Tongue (tissue), 2 donors: ENCODE results near the gene MID1. TPM values are rescaled to one million over a fixed set of nuclear protein-coding genes. Genes with fewer than 3 reads are reported as not detected.

ENCODE experiments used
- DNase-seq: peaks from one replicate; pipeline ENCODE4 v3.0.0-alpha.2; 2015
- total RNA-seq: library from RNA; depleted of rRNA; stranded (reverse); fragments of >200 nt; gene quantifications from one replicate; pipeline ENCODE4 v1.2.3, GENCODE V29; 2014

Gene MID1, protein sequence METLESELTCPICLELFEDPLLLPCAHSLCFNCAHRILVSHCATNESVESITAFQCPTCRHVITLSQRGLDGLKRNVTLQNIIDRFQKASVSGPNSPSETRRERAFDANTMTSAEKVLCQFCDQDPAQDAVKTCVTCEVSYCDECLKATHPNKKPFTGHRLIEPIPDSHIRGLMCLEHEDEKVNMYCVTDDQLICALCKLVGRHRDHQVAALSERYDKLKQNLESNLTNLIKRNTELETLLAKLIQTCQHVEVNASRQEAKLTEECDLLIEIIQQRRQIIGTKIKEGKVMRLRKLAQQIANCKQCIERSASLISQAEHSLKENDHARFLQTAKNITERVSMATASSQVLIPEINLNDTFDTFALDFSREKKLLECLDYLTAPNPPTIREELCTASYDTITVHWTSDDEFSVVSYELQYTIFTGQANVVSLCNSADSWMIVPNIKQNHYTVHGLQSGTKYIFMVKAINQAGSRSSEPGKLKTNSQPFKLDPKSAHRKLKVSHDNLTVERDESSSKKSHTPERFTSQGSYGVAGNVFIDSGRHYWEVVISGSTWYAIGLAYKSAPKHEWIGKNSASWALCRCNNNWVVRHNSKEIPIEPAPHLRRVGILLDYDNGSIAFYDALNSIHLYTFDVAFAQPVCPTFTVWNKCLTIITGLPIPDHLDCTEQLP
- total RNA-seq = 23.5 TPM

- peak; percentile 93 for DNase-seq
Measured at GRCh38 chrX:10620121-10620699, at the start of gene MID1. MID1 (minus strand) TSS chrX:10620585; CDS start chrX:10567547, 53,038 bp downstream.

DNA sequence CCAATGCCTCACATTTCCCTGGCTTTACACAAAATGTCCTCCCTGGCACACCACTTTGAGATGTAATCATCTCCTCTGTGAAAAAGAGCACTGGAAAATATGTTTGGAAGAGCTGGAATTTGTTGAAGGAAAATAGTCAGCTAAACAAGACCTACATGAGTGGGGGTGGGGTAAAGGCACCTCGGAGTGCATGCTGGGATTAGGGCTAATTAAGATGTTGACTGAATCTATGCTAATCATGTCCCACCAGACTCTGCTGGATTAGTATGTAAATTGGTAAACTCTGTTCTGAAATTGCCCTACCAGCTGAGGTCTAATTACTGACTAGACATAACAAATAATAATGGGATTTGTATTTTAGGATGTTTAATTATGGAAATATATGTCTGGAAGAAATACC is 46.8 kb upstream of the MID1 start:
- DNase-seq = no peak

GRCh38 chrX:10666102-10666501 is 45.7 kb upstream of the MID1 start:
- DNase-seq = no peak

- no peak for DNase-seq
Measured at GRCh38 chrX:10665681-10666080, 45.3 kb upstream of the MID1 start.

DNA sequence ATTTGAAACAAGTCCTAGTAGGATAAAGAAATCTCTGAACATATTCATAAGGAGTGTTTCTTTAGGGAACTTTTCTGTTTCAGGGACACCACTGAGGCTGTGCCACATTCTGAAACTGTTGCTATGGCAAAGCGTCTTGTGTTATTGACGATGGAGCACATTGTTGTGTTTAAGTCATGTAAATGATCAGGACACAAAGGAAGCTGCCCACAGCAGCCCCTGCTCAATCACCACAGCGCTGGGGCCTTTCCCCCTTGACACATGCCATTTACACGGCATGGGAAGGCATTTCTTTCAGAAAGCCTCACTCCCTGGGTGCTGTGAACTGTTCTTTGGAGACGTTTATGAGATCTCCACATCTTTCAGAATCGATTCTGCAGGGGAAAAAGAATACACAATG is 39.8 kb upstream of the MID1 start:
- no peak for DNase-seq

GRCh38 chrX:10656214-10656613 is 35.8 kb upstream of the MID1 start:
- DNase-seq = no peak

- DNase-seq = no peak
Measured at GRCh38 chrX:10654960-10655359, 34.6 kb upstream of the MID1 start.

- no peak for DNase-seq
Measured at GRCh38 chrX:10653302-10653701, 32.9 kb upstream of the MID1 start.

DNA sequence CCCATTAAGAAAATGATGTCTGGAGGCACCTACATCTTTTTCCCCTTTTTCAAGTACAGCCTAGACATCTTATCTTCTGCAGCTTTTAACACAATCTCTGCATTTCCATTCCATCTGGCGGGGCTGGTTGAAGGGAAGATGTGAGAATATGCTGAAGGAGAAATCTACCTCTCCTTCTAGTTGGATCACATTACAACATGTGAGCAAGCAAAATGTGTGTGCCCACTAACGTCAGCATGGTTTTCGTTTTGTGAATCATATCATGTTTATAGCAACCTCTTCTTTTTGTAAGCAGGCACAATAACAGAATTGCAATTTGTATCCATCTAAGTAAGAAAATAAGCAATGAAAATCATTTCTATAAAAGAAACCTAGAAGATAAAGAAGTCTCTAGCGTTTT is 28.9 kb upstream of the MID1 start:
- DNase-seq = no peak

DNA sequence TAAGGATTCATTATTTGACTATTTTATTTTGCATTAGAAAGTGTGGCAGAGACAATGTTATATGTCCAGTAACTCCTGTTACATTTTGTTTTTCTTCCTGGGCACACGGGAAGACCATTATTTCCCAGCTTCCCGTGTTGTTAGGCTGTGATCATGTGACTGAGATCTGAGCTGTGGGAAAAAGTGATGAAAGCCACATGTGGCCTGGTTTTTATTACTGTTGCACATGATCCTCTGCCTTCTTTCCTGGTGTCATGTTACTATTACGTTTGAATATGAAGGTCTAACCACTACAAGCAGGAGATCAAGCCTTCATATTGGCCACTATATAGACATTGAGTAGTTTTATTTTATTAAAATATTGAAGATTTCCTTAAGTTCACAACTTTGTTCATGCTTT is 28.2 kb upstream of the MID1 start:
- DNase-seq = peak; percentile 41

DNA sequence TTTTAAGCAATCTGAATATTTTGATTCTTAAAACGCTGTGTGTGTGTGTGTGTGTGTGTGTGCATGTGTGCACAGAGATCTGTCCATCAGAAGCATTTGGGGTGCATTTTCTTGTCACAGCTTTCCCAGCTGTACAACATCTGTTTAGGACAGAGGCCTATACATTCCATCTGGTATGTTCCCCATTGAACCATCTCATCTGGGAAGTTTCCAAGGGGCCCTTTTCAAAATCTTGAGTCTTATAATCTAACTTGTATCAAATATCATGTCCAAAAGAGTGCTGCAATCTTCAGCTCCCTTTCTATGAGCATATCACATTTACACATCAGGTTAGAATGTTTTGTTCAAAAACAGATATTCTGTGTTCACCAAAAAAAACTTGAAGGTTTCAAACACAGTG is 16.5 kb upstream of the MID1 start:
- peak; percentile 16 for DNase-seq

DNA sequence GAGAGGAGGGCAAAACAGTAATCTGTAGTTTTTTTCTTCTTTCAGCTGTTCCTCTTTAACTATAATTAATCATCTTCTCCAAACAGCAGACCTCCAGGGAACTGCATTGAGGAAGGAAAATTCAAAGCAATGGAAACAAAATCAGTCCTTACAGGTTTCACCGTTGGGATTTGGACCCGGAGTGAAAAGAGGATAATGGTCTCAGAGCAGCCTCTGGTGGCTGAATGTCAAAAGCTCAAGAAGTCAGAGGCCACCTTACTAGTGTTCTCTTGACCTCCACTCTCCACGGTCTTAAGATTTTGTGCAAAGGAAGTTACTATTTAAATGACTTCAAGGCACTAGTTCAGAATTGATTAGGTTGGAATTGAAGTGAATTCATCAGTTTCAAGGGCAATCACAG is 16.0 kb upstream of the MID1 start:
- DNase-seq = peak; percentile 75

DNA sequence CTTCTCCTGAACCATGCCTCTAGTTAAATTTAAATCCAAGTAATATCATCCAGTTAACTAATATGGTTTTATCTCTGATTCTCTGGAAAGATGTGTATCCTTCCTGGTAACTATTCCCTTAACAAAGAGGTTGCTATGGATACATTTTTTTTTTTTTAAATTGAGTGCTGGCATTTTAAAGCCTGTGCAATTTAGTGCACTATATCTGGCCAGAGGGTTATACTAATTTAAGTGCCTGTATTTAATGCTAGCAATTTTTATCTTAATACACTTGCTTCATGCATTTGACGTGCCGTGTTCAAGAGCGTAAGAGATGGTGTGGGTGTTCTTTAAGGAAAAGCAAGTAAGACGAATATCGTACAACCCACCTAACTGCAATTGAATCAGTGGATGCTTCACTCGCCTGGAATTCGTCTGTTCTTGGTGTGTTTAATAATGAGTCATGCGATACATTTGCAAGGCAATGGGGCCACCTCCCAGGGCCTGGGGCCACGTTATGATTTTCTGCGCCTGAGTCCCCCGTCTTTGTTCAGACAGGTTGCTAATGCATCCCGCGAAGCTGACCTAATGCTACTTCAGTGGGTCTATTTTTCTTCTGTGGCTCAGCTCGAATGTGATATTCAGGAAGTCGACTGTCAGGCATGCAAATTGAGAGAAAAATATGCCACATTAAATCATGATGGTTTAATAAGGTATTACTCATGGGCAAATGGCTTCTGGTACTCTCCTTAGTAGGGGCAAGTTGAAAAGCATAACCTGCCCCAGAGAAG is 14.2 kb upstream of the MID1 start:
- no peak for DNase-seq

DNA sequence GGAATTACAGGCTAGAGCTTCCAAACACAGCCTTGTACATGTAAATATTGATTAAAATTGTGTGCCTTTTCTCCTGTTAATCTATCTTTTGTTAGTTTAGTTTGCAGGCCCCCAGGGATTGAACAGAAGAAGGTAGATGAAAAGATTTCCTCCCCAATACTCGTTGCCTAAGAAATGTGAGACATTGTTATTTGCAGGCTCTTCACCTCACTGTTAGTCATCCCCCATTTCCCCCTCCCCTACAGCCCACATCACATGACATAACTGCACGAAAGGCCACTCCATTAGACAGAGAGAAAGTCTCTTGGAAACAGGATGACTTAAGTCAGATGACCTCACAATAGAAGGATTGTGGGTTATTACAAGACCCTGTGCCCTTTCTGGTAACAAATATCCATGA is 13.3 kb upstream of the MID1 start:
- DNase-seq = peak; percentile 43

GRCh38 chrX:10631416-10632145 is 11.2 kb upstream of the MID1 start:
- no peak for DNase-seq

- DNase-seq = no peak
Measured at GRCh38 chrX:10630320-10630719, 9.9 kb upstream of the MID1 start.

- no peak for DNase-seq
Measured at GRCh38 chrX:10629905-10630304, 9.5 kb upstream of the MID1 start.

DNA sequence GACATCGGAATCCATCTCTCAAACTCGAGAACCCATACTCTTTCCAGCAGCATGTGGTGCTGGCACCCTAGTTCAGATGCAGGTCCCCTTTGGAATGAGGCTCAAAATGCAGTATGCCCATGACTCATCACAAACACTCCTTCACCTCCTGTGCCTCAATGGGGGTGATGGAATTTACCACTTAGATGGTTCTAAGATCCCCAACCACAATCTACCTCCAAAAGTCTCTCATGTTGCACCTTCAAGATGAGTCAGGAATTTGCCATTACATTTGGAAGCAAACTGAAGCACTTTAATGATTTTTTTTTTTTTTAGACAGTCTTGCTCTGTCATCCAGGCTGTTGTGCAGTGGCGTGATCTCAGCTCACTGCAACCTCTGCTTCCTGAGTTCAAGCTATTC is 8.5 kb upstream of the MID1 start:
- DNase-seq = no peak

DNA sequence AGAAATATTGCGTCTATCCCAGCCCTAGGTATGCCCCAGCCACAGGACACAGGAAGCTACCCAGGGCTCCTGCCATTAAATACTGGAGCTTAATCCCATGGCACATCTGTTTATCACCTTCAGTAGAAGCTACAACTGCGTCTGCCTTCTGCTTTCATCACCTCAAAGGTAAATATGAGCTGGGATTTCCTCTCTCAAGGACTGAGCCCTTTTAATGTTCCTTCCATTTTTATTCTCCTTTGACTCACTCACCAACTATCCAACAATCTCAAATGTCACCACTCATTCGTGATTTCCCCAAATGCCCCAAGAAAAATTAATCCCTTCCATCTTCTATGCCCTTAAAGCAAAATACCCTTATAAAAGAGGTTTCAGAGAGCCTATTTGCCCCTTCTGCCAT is 1.8 kb upstream of the MID1 start:
- DNase-seq = no peak

GRCh38 chrX:10619425-10620046 is 849 bp downstream of the MID1 start:
- peak; percentile 37 for DNase-seq

- peak; percentile 26 for DNase-seq
Measured at GRCh38 chrX:10618961-10619360, 1.4 kb downstream of the MID1 start.

GRCh38 chrX:10617999-10618351 is 2.4 kb downstream of the MID1 start:
- DNase-seq = peak; percentile 45
